Measurements from ENCODE around the gene TNIP1.

The TNIP1 gene

GRCh38 chr5:151037561-151038411, 43.0 kb downstream of the TNIP1 start:
- DNase-seq: no peak

- no peak for DNase-seq
Observed at GRCh38 chr5:151036556-151036955, 44.3 kb downstream of the TNIP1 start.

GRCh38 chr5:151034422-151035379, 46.1 kb downstream of the TNIP1 start:
- DNase-seq: no peak

GRCh38 chr5:151033217-151033934, 47.5 kb downstream of the TNIP1 start:
- DNase-seq: no peak

- DNase-seq: no peak
Observed at GRCh38 chr5:151031554-151031953, 49.3 kb downstream of the TNIP1 start.

GRCh38 chr5:151030379-151030778, 50.5 kb downstream of the TNIP1 start:
- no peak for DNase-seq

GRCh38 chr5:151030056-151030336, 50.8 kb downstream of the TNIP1 start:
- no peak for DNase-seq

- DNase-seq: no peak
Observed at GRCh38 chr5:151029179-151030055, 51.4 kb downstream of the TNIP1 start.

GRCh38 chr5:151028717-151029116, 52.1 kb downstream of the TNIP1 start:
- DNase-seq: no peak

- DNase-seq: no peak
Observed at GRCh38 chr5:151027961-151028479, 52.8 kb downstream of the TNIP1 start.

- DNase-seq: no peak
Observed at GRCh38 chr5:151026679-151027078, 54.2 kb downstream of the TNIP1 start.

GRCh38 chr5:151026088-151026487, 54.7 kb downstream of the TNIP1 start:
- no peak for DNase-seq

- DNase-seq: no peak
Observed at GRCh38 chr5:151025250-151025606, 55.6 kb downstream of the TNIP1 start.

- no peak for DNase-seq
Observed at GRCh38 chr5:151024440-151025249, 56.2 kb downstream of the TNIP1 start.

GRCh38 chr5:151023651-151024050, 57.2 kb downstream of the TNIP1 start:
- DNase-seq: no peak

- DNase-seq: peak in 1 of 2 experiments; percentile 6
Observed at GRCh38 chr5:151023047-151023615, 57.7 kb downstream of the TNIP1 start.

- DNase-seq: no peak
Observed at GRCh38 chr5:151022511-151023018, 58.3 kb downstream of the TNIP1 start.

GRCh38 chr5:151021746-151022145, 59.1 kb downstream of the TNIP1 start:
- no peak for DNase-seq

- peak in 1 of 2 experiments; percentile 21 for DNase-seq
Observed at GRCh38 chr5:151020304-151021110, 60.3 kb downstream of the TNIP1 start, which contains the start of gene GPX3. Gene GPX3 (plus strand): TSS chr5:151020591. CDS start chr5:151020655, 64 bp downstream.

Data from NCI-H446 (cell line).